HG03378 (cell line): ENCODE results near the gene LRRC17.
A peak's percentile ranks its signal among the peaks of the same experiment; 100 is the strongest.

Experiments used
- ATAC-seq: cut with Tn5 transposase; IDR thresholded peaks from one replicate; pipeline ENCODE4 v1.9.1; 2021; ENCODE audit warnings: mild to moderate bottlenecking, moderate library complexity; ENCODE audit not compliant: unreplicated experiment

The LRRC17 gene, protein sequence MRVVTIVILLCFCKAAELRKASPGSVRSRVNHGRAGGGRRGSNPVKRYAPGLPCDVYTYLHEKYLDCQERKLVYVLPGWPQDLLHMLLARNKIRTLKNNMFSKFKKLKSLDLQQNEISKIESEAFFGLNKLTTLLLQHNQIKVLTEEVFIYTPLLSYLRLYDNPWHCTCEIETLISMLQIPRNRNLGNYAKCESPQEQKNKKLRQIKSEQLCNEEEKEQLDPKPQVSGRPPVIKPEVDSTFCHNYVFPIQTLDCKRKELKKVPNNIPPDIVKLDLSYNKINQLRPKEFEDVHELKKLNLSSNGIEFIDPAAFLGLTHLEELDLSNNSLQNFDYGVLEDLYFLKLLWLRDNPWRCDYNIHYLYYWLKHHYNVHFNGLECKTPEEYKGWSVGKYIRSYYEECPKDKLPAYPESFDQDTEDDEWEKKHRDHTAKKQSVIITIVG

DNA sequence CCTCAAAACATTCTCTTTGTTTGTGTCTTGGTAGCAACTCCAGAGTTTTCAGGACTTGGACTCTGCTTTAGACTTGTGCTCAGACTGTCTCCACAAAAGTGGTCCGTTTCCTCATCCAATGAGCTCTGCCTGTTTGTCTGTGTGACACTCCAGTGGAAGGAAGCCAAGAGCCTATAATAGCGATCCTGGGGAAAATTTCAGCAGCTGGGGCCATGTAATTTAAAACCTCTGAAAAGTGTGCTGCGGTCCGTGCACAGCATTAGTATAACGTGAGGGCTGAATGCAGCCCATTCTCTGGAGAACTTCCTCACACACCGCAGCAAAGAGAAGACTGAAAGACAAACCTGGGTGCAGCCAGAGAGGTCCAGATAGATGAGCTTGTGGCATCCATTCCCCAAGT is at the start of gene LRRC17:
TSS of gene LRRC17 (plus strand) at position 259 of the 400 bp plus-strand sequence. CDS start 20,914 bp downstream, outside the sequence.
- ATAC-seq = no peak

DNA sequence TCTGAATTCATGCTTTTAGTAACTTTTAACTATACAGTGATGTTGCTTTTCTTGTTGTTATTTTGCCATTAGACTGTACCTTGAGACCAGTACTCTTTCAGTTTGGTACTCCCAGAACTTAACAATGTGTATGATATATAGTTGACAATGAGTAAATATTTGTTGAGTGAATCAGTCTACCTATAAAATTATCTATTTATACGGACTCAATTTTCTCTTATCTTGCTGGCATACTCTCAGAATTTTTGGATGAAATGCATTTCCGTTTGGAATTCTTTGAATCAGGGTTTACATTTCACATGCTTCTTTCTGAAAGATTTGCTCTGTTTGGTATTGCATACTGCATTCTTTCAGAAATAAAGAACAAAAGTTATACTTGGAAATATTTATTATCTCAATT is 47.8 kb upstream of the LRRC17 start:
- ATAC-seq = no peak

DNA sequence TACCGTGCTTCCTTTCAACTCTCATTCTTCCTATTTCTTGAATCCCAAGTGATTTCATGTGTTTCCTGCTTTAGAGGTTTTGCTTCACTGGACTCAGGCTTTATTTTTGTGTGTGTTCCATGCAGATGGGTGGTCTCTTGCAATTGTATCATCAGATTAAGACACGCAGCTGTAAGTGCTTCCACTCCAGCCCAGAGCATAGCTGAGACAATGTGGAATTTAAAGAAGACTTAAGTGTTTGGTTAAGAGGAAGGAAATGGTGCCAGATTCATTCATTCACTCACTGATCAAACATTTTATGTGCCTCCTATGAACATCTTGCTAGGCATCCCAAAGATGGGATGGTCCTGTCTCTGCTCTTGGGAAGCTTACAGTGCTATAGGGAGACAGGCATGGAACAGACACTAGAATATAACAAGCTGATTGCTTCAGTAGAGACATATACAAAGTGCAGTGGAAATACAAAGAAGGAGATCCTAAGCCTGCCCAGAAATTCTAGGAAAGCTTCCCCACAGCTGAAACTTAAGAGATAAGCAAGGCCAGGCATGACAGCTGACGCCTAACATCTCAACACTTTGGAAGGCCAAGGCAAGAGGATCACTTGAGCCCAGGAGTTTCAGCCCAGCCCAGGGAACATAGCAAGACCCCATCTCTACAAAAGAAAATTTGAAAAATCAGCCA is 46.1 kb upstream of the LRRC17 start:
- no peak for ATAC-seq

DNA sequence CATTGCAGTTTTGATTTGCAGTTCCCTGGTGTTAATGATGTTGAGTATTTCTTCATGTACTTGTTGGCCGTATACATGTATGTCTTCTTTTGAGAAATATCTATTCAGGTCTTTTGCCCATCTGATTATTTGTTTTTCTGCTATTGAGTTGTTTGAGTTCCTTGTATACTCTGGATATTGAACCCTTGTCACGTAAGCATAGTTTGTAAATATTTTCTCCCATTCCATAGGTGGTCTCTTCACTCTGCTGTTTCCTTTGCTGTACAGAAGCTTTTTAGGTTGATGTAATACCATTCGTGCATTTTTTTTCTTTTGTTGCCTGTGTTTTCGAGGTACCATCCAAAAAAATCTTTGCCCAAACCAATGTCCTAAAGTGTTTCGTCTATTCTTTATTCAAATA is 43.6 kb upstream of the LRRC17 start:
- ATAC-seq = no peak

DNA sequence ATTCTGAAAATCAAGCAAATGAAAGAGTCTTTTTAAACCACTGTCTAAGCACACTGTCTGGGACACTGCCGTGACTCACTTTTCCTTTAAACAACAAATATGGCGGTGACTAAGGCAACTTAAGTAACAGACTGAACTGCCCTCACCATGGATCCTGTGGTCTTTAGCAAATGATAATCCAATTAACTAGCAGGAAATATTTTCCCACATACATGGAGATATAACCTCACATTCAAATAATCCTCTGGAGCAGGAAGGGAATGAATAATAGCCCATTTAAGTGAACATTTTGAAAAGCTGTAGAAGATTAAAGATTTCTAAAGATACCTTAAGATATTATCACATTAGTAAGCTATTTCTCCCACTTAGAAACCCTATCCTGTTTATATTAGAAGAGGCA is 40.3 kb upstream of the LRRC17 start:
- no peak for ATAC-seq

DNA sequence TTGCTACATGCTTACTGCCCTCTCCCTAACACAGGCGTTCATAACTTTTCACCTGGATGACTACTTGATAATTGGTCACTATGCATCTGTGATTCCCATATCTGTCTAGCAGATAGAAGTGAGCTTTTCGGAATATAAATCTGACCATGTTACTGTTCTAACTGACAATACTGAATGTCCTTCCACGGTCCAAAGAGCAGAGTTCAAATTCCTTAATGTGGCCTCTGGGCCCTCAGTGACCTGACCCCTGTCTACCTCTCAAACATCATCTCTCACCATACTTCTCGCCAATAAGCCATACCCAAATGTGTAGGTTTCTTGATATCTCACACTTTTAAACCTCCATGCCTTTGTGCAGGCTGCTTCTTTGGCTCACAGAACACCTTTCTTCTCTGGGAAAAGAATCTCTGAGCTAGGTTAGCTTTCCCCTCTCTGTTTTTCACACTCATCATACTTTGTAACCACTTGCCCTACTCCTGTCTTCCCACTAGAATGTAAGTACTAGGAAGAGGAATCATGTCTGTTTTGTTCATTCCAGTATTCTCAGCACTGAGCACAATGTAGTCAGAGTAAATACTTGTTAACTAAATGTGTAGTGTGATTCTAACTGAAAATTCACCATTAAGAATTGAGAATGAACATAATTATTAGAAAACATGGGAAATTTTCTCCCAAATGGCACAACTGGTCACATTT is 39.2 kb upstream of the LRRC17 start:
- peak; percentile 31 for ATAC-seq

DNA sequence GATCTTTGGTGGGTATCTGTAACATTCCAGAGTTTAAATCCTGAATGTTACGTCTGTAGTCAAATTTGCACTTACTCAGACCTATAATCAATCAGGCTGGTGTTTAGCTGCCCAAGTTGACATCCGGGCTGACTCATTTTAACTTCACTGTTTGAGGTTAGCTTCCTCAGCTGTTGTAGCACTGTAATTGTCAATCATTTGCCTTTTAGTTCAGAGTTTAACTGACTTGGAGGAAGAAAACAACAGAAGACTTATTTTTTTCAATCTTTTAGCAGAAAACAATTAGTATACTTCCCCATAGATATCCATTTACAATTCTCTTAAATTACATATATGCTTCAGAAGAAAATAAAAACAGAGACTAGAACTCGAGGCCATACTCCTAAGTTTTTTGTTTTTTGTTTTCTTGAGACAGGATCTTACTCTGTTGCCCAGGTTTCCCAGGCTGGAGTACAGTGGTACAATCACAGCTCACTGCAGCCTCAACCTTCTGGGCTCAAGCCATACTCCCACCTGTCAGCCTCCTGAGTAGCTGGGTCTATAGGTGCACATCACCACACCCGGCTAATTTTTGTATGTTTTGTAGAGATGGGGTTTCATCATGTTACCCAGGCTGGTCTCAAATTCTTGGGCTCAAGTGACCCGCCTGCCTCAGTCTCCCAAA is 38.5 kb upstream of the LRRC17 start:
- ATAC-seq = peak; percentile 99

DNA sequence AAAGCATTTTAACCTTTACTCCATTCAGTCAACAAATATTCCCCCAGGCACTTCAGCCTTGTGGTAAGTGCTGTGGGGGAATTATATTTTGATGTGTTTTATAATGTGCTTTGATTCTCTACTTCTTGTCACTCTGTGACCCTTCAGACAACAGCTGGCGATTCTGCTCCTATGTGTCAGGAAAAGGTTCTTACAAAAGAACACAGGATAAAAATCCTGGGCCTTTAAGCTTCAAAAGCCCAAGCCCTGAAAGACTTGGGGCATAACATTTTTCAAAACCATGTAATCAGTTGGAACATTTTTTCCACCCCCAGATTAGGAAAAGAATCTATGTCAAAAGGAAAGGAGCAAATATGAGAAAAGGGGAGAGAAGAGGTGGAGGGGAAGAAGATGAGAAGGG is 37.8 kb upstream of the LRRC17 start:
- no peak for ATAC-seq

DNA sequence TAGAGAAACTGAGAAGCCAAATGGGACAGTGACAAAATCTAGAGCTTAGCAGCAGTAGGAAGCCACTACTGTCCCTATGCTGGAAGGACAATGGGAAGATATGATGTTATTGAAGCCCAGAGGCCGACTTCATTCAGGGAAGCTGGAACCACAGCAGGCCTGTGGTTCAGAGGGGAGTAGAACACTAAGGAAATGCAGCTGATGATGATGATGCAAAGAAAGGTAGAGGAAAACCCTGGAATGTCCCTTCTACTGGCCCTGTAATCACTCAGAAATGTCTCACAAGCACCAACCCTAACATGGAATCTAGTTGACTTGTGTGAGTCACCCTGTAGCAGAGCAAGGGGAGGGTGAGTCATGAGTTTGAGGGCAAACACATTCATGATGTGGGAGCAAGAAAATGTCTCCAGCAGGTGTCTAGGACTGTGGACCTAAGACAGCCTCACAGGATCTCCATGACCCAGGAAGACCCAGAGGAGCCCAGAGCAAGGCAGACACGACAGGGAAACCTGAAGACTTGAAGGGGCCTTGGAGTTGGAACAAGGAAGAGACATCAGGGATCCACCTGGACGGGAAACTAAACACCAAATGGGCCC is 37.0 kb upstream of the LRRC17 start:
- no peak for ATAC-seq

DNA sequence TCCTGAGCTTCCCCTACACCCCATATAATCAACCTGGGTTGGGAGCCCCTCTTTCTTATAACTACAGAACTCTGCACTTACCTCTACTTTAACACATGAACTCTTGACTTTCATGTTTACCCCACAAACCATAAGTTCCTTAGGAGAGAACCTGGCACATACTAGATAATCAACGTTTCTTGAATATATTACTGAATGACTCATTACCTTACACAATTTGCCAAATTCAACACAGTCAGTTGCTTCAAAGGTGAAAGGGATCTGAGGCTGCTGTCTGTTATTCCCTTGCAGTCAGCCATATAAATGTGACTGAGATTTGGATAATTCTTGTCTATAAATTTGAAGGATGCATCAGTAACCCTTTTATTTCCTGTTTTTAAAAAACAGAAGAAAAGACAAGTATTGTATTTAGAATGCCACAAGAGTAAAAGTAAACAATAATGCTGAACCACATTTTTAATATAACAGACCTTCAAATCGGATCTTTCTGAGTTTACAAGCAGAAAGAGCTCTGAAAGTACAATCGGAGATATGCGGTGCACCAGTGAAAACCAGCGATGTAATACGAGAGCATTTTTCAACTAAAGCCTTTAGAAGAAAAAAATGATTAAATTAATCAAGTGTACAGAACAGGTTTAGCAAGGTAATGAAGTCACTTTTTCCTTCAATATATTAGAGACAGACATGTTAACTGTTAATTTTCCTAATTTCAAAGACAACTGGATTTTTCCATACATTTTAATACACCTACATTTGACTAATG is 29.5 kb upstream of the LRRC17 start:
- ATAC-seq = no peak

DNA sequence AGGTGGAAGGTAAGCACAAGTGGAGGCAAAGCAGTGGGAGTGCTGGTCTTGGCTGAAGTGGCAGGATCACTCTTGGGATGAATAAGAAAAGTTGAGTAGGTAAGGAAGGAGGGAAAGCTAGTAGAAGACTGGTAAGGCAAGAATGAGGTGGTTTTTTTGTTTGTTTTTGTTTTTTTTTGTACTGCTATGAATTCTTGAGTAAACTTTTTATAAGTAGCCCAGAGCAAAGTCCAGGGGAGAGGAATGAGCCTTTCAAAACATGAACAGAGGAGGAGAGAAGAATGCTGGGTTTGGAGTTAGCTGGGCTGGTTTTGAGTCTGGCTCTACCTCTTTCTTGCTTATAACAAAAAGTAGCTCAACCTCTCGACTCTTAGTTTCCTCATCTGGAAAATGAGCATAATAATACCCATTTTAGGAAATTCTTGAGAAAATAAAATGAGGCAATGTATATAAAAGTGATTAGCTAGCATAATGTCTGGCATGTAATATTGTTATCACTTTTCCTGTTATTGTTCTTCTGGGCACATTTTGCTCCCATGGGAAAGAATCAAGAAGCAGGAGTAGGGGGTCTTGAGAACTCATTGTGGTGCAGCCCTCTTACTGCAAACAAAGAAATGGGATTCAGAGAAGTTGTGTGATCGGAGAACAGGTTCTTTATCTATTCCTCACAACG is 24.1 kb upstream of the LRRC17 start:
- ATAC-seq = no peak

DNA sequence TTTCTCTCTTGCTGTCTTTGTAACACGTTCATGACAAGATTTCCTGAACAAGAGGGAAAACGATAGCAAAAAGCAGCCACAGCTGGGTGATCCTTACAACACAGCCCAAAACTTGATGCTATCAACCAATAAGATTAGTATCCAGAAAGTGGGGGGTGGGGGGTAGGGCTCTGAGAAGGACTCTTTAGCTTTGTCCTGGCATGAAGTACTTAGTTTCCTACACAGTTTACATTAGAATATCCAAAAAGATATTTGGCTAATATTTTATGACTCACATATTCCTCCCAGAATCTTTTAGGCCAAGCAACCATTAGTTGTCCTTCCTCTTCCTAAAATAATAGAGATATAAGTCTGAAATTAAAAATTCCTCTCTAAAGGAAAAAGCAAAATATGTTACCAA is 22.9 kb upstream of the LRRC17 start:
- no peak for ATAC-seq

DNA sequence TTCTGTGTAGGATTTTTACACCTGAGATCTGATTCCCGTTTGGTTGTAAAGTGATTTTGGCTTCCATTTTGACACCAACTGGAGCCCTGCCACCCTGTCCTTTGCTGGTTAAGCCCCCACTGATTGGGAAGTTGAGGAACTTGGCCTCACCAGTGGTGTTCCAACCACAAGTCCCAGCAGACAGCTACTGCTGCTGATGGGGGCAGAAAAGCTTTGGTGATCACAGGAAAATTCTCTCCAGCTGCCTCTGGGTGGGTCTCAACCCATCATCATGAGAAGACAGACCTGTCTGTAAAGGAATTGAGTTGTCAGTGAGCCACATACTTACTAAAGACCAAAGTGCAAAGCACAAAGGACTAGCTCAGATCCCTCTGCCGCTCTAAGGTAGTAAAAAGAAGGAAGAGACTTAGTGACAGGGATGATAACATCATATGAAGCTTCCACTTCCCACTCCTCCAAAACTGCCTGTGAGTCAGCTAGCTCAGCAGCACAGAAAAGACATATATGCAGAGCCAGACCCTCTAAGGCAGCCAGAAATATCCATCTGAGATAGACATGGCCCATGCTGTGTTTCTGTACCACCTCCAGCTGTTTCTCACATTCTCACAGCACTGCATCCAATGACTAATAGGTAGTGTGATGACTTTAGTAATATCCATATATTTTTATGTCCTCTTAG is 22.4 kb upstream of the LRRC17 start:
- ATAC-seq = no peak

DNA sequence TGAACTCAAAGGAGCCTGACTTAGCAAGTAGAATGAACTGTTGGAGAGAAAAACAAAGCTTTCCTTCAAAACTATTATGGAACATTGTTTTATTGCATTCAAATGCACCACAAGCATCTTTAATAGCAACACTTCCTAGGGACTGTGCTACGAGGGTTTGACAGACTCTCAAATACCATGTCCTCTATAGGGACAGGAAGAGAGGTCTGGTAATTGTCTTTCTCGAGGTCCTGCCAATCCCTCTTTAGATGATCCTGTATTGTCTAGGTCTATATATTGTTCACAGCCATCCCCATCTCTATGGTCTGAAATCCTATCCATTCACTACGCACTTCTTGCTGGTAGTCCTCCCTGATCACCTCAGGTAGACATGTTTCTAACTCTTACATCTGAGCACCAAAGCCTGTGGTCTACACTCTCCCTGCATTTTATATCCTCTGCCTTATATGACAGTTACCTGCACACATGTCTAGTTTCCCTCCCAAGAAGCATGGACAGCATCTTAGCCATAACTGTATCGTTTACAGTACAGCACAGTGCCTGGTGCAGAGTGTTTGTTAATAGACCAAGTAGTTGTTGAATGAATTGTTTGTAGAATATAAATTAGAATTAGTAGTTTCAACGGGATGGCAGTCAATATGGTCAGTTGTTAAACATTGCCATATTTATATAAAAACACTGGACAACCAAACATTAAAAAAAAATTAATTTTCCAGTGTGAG is 21.7 kb upstream of the LRRC17 start:
- no peak for ATAC-seq

DNA sequence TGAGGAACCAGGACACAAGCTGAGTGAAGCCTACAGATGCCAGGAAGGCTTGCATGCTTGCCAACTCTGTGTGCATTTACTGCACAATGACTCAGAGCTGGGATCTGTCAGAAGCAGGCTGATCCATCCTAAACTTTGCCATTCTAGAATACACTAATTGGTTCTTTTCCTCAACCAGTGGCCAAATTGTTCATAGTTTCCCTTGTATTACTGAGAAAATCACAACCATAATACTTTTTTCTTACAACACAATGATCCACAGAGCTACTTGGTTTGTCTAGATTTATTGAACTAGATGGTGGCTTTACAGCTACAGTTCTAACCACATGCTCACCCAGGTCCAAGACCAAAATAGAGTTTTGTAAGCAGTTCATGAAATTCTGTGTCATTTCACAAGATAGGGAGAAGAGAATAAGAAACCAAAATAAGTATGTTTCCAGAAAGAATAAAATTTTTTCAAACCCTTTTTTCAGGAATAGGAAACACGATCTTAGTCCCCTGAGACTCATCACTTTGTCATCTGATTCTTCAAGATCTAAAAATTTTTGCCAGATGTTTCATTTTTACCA is 21.0 kb upstream of the LRRC17 start:
- no peak for ATAC-seq

DNA sequence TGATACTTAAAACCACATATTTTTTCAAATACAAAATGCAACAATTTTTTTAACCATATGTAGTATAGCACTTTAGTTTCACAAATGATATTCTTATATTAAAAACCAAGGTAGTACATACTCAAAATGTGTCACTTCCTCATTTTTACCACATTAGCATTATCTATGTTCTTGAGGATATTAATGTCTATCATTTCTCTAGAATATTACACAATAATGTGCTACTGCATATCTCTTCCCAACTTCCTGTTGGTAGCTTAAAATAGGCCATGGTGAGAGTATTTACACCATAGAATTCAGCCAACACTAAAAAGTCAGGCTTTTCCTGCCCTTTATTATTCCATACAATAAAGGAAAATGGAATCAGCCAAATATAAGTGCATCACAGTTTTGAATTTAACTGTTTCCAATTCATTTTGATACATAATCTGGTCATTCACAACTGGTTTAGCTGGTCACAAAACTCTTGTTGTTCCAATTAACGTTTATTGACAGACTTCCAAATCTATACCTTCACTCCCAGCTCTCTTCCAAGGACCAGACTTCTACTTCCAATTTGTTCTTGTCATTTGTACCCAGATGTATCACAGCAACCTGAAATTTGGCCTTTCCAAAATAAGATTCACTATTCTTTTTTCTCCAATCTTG is 20.0 kb upstream of the LRRC17 start:
- ATAC-seq = no peak

DNA sequence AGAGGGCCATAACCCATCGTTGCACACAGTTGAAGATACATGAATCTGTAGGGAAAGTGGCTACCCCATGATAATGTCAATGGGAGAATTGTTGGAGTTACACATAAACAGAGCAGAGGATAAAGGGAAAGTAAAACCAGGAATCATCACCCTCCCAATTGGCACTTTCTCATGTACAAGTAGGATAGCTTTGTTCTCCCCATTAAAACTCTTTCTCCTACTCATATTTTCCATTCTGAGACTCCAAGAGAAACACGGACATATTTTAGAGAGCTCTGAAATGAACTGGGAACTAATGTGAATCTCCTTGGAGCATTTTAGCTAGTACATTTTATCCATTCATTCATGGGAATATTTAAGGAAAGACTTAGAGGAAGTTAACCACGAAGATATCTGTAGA is 17.2 kb upstream of the LRRC17 start:
- no peak for ATAC-seq

DNA sequence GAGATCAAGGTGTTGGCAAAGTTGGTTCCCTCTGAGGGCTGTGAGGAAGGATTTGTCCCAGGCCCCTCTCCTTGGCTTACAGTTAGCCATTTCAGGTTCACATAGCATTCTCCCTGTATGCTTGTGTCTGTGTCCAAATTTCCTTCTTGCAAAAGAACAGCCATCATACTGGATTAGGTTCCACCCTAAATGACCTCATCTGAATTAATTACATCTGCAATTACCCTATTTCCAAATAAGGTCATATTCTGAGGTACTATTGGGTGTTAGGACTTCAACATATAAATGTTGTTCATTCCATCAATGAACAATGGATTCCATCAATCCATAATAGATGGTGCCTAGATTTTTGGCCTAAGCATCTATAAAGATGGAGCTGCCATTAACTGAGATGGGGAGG is 16.2 kb upstream of the LRRC17 start:
- no peak for ATAC-seq
